Measurements from ENCODE around the gene HDHD3. TPM values are rescaled to one million over a fixed set of nuclear protein-coding genes. Genes with fewer than 3 reads are reported as not detected.

HDHD3 gene
- total RNA-seq, 4 donors from 2014 or later = 7.8 to 33.0 (median 20.9) TPM

GRCh38 chr9:113372059-113372458, 4.7 kb downstream of the HDHD3 start:
- no peak for TF ChIP-seq CTCF (IDR thresholded peaks at IDR 0.05; ENCODE audit: low read depth)

GRCh38 chr9:113370806-113371325, 5.9 kb downstream of the HDHD3 start:
- no peak for TF ChIP-seq CTCF (IDR thresholded peaks at IDR 0.05; ENCODE audit: low read depth)

- TF ChIP-seq CTCF (IDR thresholded peaks at IDR 0.05; ENCODE audit: low read depth) = no peak
These were observed 7.0 kb downstream of the HDHD3 start for GRCh38 chr9:113369855-113370140.

- TF ChIP-seq CTCF (IDR thresholded peaks at IDR 0.05; ENCODE audit: low read depth) = no peak
These were observed 7.6 kb downstream of the HDHD3 start for GRCh38 chr9:113368982-113369854.

- TF ChIP-seq CTCF (IDR thresholded peaks at IDR 0.05; ENCODE audit: low read depth) = no peak
These were observed 8.3 kb downstream of the HDHD3 start for GRCh38 chr9:113368348-113368981.

GRCh38 chr9:113364951-113365350, 11.8 kb downstream of the HDHD3 start:
- TF ChIP-seq CTCF (IDR thresholded peaks at IDR 0.05; ENCODE audit: low read depth) = no peak

- TF ChIP-seq CTCF (IDR thresholded peaks at IDR 0.05; ENCODE audit: low read depth) = no peak
These were observed 13.4 kb downstream of the HDHD3 start for GRCh38 chr9:113363336-113363735.
